HUES64 (cell line): ENCODE measurements around the gene CNOT9. TPM values are rescaled to one million over a fixed set of nuclear protein-coding genes. Genes with fewer than 3 reads are reported as not detected.
"Not testable (repeated sequence)": the region's sequence is repeated elsewhere in the genome, so short reads cannot be mapped to it uniquely, and the experiment has no call there.

Source experiments
- H3K27ac ChIP-seq: 2 replicates; pipeline ENCODE4 v1.7.0; 2013; ENCODE audit warnings: low read depth, low read length, inconsistent platforms
- H3K27me3 ChIP-seq: 2 replicates; pipeline ENCODE4 v1.6.1; 2013; ENCODE audit warnings: mild to moderate bottlenecking, low read length; ENCODE audit not compliant: insufficient read depth
- H3K36me3 ChIP-seq: 2 replicates; pipeline ENCODE4 v1.6.1; 2013; ENCODE audit warnings: mild to moderate bottlenecking, low read length; ENCODE audit not compliant: insufficient read depth
- H3K4me1 ChIP-seq: 2 replicates; pipeline ENCODE4 v1.6.1; 2013; ENCODE audit warnings: mild to moderate bottlenecking, low read length, moderate library complexity; ENCODE audit not compliant: insufficient read depth
- H3K4me3 ChIP-seq: 2 replicates; pipeline ENCODE4 v1.5.1; 2013; ENCODE audit warnings: mild to moderate bottlenecking, low read length, moderate library complexity
- H3K9ac ChIP-seq: 2 replicates; pipeline ENCODE4 v1.6.1; 2013; ENCODE audit warnings: mild to moderate bottlenecking, low read depth, low read length
- H3K9me3 ChIP-seq: 2 replicates; pipeline ENCODE4 v1.6.1; 2013; ENCODE audit warnings: low read depth, low read length; ENCODE audit not compliant: insufficient read depth
- WGBS: fragments of 150-250, 120-280 bp; methylation state at CpG from one replicate; pipeline ENCODE4 v1.1.7; 2013; ENCODE audit warnings: missing lambda C conversion rate; 5-methylcytosine and 5-hydroxymethylcytosine counted together
- polyA plus RNA-seq, 2 experiments: library from polyadenylated mRNA; stranded (reverse); fragments of 50-300 nt; gene quantifications; one replicate each; pipeline ENCODE4 v1.2.3, GENCODE V29; 2013

The CNOT9 gene
- 78.1 TPM for polyA plus RNA-seq (2013, experiment 1 of 2)
- 74.8 TPM for polyA plus RNA-seq (2013, experiment 2 of 2)

DNA sequence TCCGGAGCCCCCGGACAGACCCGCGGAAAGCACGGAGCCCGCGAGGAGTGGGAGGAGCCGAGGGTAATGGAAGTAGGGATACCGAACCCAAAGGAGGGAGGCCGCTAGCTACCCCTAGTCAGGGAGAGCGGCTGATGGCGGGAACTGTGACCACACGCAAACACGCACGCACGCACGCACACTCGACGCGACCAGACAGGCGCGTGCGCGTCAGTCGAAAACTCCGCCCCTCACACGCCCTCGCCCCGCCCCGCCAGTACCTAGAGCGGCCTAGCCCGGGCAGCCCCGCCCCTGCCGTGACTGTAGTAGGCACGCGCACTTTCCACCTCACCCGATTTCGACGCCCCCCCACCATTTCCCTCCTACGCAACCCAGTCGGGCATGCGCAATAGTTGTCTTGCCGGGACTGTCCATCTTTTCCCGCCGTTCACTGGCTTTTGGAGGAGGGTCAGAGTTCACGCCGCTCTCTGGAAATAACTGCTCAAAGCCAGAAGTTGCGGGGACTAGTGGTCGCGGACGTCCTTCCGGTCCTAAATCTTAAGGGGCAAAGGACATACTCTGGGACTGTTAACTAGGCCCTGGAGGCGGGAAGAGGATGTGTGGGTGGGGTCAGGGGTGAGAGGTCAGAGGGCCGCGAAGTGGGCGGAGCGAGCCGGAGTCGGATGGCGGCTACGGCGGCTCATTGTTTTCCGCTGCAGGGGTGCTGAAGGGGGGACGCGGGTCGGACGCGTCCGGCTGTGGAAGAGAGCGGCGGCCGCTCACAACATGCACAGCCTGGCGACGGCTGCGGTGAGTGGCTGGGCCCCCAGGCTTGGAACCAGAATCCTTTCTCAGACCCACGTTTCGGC is at the start of gene CNOT9, which contains the start of gene USP37:
CNOT9 (plus strand) TSS at position 650 of the 848 bp plus-strand sequence; CDS start at position 766, 116 bp downstream.
USP37 (minus strand) TSS at position 162 of the 848 bp plus-strand sequence. CDS start 9,698 bp downstream, outside the sequence.
- no peaks in the 10 kb centered on the region for H3K9me3 ChIP-seq
- H3K27ac ChIP-seq: peak within 1 kb of the TSS; percentile 96
- H3K9ac ChIP-seq: peak within 1 kb of the TSS; percentile 98
- under 1% methylated on average over 77 of the region's 77 CpGs for WGBS
- peak within 1 kb of the TSS; percentile 87 for H3K4me3 ChIP-seq
- H3K4me1 ChIP-seq: peaks cover 17% of the 10 kb centered on the region
- H3K36me3 ChIP-seq: peaks cover 58% of the 10 kb centered on the region
- H3K27me3 ChIP-seq: no peaks in the 10 kb centered on the region

DNA sequence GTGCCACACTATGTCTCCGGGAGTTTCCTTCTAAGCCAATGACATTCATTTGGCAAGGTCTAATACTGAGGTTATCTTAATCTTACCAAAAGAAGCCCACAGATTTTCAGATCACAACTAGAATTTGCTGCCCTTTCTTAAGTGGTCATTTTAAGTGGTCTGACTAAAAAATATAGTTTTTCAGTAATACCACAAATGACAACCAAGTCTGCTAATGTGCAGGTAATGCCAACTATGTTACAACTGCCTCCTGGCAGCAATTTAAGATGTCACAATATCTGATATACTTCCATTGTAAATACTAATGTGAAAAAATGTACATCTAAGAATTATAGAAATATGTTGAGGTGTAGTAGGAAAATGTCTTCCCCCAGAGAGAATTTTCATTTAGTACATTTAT is 49.8 kb upstream of the CNOT9 start:
- H3K9ac ChIP-seq: no peak overlapping the region
- no peaks in the 10 kb centered on the region for H3K4me1 ChIP-seq
- no peak overlapping the region for H3K4me3 ChIP-seq
- no peaks in the 10 kb centered on the region for H3K27me3 ChIP-seq
- H3K36me3 ChIP-seq: peaks cover 57% of the 10 kb centered on the region
- H3K27ac ChIP-seq: no peak overlapping the region
- no peaks in the 10 kb centered on the region; the same call in 1 of the 2 replicates for H3K9me3 ChIP-seq
- WGBS: 100% methylated on average over 1 of the region's 1 CpG

DNA sequence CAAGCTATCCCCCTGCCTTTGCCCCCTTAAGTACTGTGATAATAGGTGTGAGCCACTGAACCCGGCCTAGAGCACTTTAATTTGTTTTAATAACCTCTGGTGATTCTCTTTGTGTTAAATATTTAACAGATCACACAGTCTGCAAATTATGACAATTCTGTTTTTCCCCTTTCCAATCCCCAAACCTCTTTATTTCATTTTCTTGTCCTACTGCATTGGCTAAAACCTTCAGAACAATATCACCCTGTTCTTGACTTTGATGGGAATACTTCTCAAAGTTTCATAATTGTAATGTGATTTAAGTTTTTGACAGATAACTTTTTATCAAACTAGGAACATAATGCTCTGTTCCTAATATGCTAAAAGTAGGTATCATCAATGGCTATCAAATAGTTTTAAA is 45.0 kb upstream of the CNOT9 start:
- Histone ChIP-seq H3K4me1 (no peaks in the 10 kb centered on the region), H3K9ac (no peak overlapping the region), H3K27me3 (no peaks in the 10 kb centered on the region), H3K4me3 (no peak overlapping the region), H3K36me3 (peaks cover 80% of the 10 kb centered on the region), H3K27ac (no peak overlapping the region), H3K9me3 (peaks cover 2% of the 10 kb centered on the region; the same call in 1 of the 2 replicates)
- no CpG with 5 or more reads among the region's 1 CpG for WGBS

- 88% methylated on average over 2 of the region's 2 CpGs for WGBS
- not testable (repeated sequence) for H3K9ac ChIP-seq, H3K4me3 ChIP-seq, H3K9me3 ChIP-seq, H3K4me1 ChIP-seq, H3K27ac ChIP-seq, H3K27me3 ChIP-seq
- H3K36me3 ChIP-seq: peaks cover 97% of the 10 kb centered on the region
Measured at GRCh38 chr2:218528409-218528808, 40.2 kb upstream of the CNOT9 start.

DNA sequence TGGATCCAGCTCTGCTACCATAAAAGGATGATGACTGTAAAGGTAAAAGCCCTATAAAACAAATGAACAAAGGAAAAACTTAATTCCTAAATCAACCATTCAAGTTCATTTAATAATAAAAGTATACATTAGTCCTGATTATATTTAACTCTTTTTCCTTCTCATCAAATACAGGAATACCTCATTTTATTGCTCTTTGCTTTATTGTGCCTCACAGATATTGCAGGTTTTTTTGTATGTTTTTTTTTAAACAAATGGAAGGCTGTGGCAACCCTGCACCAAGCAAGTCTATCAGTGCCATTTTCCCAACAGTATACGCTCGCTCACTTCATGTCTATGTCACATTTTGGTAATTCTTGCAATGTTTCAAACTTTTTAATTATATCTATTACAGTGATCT is 38.6 kb upstream of the CNOT9 start:
- Histone ChIP-seq H3K9ac (no peak overlapping the region), H3K4me1 (no peaks in the 10 kb centered on the region), H3K9me3 (no peaks in the 10 kb centered on the region; the same call in 1 of the 2 replicates), H3K36me3 (peaks cover 97% of the 10 kb centered on the region), H3K27me3 (no peaks in the 10 kb centered on the region), H3K4me3 (no peak overlapping the region), H3K27ac (no peak overlapping the region)
- 93% methylated on average over 2 of the region's 2 CpGs for WGBS

GRCh38 chr2:218536804-218537494 is 31.7 kb upstream of the CNOT9 start:
- no peak overlapping the region for H3K4me3 ChIP-seq
- no peak overlapping the region for H3K27ac ChIP-seq
- no peaks in the 10 kb centered on the region for H3K9me3 ChIP-seq
- no peaks in the 10 kb centered on the region for H3K4me1 ChIP-seq
- no peak overlapping the region for H3K9ac ChIP-seq
- 88% methylated on average over 5 of the region's 6 CpGs for WGBS
- peaks cover 92% of the 10 kb centered on the region for H3K36me3 ChIP-seq
- H3K27me3 ChIP-seq: no peaks in the 10 kb centered on the region

- Histone ChIP-seq H3K9ac (no peak overlapping the region), H3K36me3 (peaks cover 92% of the 10 kb centered on the region)
Measured at GRCh38 chr2:218540015-218540414, 28.6 kb upstream of the CNOT9 start.

DNA sequence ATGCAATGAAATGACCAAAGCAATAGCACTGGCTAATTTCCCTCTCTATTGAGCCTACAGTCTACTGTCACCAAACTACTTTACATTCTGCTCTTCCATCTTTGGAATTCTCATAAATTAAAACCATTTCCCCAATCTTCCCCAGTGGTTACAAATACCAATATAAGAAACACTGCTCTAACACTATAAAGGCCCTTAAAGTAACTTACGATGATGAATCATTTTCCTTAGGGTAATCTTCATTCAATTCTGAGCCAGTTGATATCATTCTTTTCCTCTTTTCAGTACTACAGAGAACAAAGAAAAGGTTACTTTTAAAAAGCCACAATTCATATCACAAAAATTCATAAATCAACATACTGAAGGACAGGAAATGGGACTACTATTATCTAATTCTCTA is 22.6 kb upstream of the CNOT9 start:
- 98% methylated on average over 1 of the region's 1 CpG for WGBS

More at GRCh38 chr2:218540015-218540414, 28.6 kb upstream of the CNOT9 start:
- Histone ChIP-seq H3K9me3 (no peaks in the 10 kb centered on the region), H3K27me3 (no peaks in the 10 kb centered on the region), H3K4me1 (no peaks in the 10 kb centered on the region), H3K27ac (no peak overlapping the region), H3K4me3 (no peak overlapping the region)
- WGBS: 92% methylated on average over 2 of the region's 3 CpGs

GRCh38 chr2:218547511-218547910 is 21.1 kb upstream of the CNOT9 start:
- no peak overlapping the region for H3K4me3 ChIP-seq
- H3K27me3 ChIP-seq: no peaks in the 10 kb centered on the region
- H3K27ac ChIP-seq: no peak overlapping the region
- H3K9me3 ChIP-seq: no peaks in the 10 kb centered on the region
- H3K9ac ChIP-seq: no peak overlapping the region
- H3K4me1 ChIP-seq: no peaks in the 10 kb centered on the region
- peaks cover 96% of the 10 kb centered on the region for H3K36me3 ChIP-seq

More for the DNA sequence above, 22.6 kb upstream of the CNOT9 start:
- Histone ChIP-seq H3K9me3 (no peaks in the 10 kb centered on the region), H3K27ac (no peak overlapping the region), H3K36me3 (peaks cover 98% of the 10 kb centered on the region), H3K4me3 (no peak overlapping the region), H3K4me1 (no peaks in the 10 kb centered on the region), H3K9ac (no peak overlapping the region), H3K27me3 (no peaks in the 10 kb centered on the region)

DNA sequence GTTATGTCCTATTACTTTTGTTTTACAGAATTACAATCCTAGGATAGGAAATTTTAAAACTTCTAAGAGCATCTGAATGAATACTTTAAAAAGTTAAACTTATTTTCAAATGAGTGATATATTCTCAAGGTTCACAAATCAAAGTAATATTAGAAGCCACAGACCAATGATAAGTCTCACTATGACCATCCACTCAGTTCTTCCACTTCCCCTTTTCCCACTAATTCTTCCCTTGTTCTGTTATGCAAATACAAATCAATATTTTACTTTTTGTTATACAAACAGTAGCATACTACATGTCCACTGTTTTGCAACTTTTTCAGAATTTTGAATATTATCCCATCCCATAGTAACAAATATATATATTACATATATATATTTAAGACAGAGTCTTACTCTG is 20.7 kb upstream of the CNOT9 start:
- Histone ChIP-seq H3K9me3 (no peaks in the 10 kb centered on the region), H3K27me3 (no peaks in the 10 kb centered on the region), H3K9ac (no peak overlapping the region), H3K27ac (no peak overlapping the region), H3K4me1 (no peaks in the 10 kb centered on the region), H3K4me3 (no peak overlapping the region), H3K36me3 (peaks cover 96% of the 10 kb centered on the region)

- Histone ChIP-seq H3K4me1 (peaks cover 17% of the 10 kb centered on the region), H3K36me3 (peaks cover 76% of the 10 kb centered on the region)
- H3K9ac ChIP-seq, H3K27me3 ChIP-seq, H3K4me3 ChIP-seq, H3K9me3 ChIP-seq, H3K27ac ChIP-seq: not testable (repeated sequence)
- WGBS: 86% methylated on average over 2 of the region's 3 CpGs
Measured at GRCh38 chr2:218554225-218554624, 14.4 kb upstream of the CNOT9 start.
